Keratinocyte (primary cell): ENCODE results near the gene LSM4. TPM values are rescaled to one million over a fixed set of nuclear protein-coding genes. Genes with fewer than 3 reads are reported as not detected.
A peak's percentile ranks its signal among the peaks of the same experiment; 100 is the strongest.

Experiments
- DNase-seq: peaks from one replicate; pipeline ENCODE4 v3.0.0-alpha.2; 2011; ENCODE audit warnings: low read depth, missing footprints, low spot score
- FAIRE-seq: peaks from 2 replicates; lab custom pipeline; 2011; peaks lifted over from hg19 to GRCh38; lab: Jason Lieb, UNC
- H2AFZ ChIP-seq: 2 replicates; pipeline ENCODE4 v1.6.0; 2012; ENCODE audit warnings: low read length, control low read depth, inconsistent platforms; ENCODE audit not compliant: control insufficient read depth
- H3K27ac ChIP-seq: 2 replicates; pipeline ENCODE4 v1.5.1; 2011; ENCODE audit warnings: low read length; ENCODE audit not compliant: control insufficient read depth, insufficient read depth
- H3K27me3 ChIP-seq: 3 replicates; pipeline ENCODE4 v1.6.0; 2011; ENCODE audit warnings: low read length; ENCODE audit not compliant: control insufficient read depth, insufficient read depth; ENCODE audit errors: extremely low read depth
- H3K36me3 ChIP-seq, 2 experiments: 2 replicates in 1 of 2; 3 replicates in 1 of 2; pipeline ENCODE4 v1.5.1; 2011; ENCODE audit warnings: low read length in 2 of 2, mild to moderate bottlenecking in 1 of 2; ENCODE audit not compliant: control insufficient read depth in 2 of 2, insufficient read depth in 2 of 2; ENCODE audit errors: extremely low read depth in 1 of 2
- H3K4me1 ChIP-seq: 3 replicates; pipeline ENCODE4 v1.5.1; 2011; ENCODE audit warnings: low read length; ENCODE audit not compliant: control insufficient read depth, insufficient read depth; ENCODE audit errors: extremely low read depth
- H3K4me2 ChIP-seq: 3 replicates; pipeline ENCODE4 v1.6.0; 2011; ENCODE audit warnings: low read depth, low read length; ENCODE audit not compliant: control insufficient read depth, insufficient read depth; ENCODE audit errors: extremely low read depth
- H3K4me3 ChIP-seq, 3 experiments: fragments of 200-600 bp in 1 of 3; sonication (generic) in 1 of 3; 2 replicates in 2 of 3; 3 replicates in 1 of 3; pipeline ENCODE4 v1.5.1; 2011 to 2016; ENCODE audit warnings: low read length in 3 of 3, mild to moderate bottlenecking in 3 of 3, control low read depth in 2 of 3, inconsistent platforms in 1 of 3, low read depth in 1 of 3, mixed read lengths in 1 of 3, mixed run types in 1 of 3, moderate library complexity in 1 of 3; ENCODE audit not compliant: control insufficient read depth in 2 of 3, insufficient read depth in 2 of 3; ENCODE audit errors: extremely low read depth in 1 of 3
- H3K79me2 ChIP-seq: 2 replicates; pipeline ENCODE4 v1.6.0; 2012; ENCODE audit warnings: low read length; ENCODE audit not compliant: control insufficient read depth, insufficient read depth
- H3K9ac ChIP-seq: 3 replicates; pipeline ENCODE4 v1.6.0; 2011; ENCODE audit warnings: low read length; ENCODE audit not compliant: control insufficient read depth, insufficient read depth; ENCODE audit errors: extremely low read depth
- H3K9me1 ChIP-seq: 3 replicates; pipeline ENCODE4 v1.6.0; 2011; ENCODE audit warnings: low read length; ENCODE audit not compliant: control insufficient read depth, insufficient read depth; ENCODE audit errors: extremely low read depth
- H3K9me3 ChIP-seq: 2 replicates; pipeline ENCODE4 v1.5.1; 2012; ENCODE audit warnings: low read depth, low read length; ENCODE audit not compliant: control insufficient read depth
- H4K20me1 ChIP-seq: 3 replicates; pipeline ENCODE4 v1.6.0; 2011; ENCODE audit warnings: low read length; ENCODE audit not compliant: control insufficient read depth, insufficient read depth; ENCODE audit errors: extremely low read depth
- EZH2 ChIP-seq: IDR thresholded peaks from one replicate; pipeline ENCODE4 v1.6.1; 2012; ENCODE audit warnings: inconsistent platforms, mild to moderate bottlenecking, low read length, moderate library complexity
- dilution Hi-C: fragments of 300-500 bp; cut with MboI; formaldehyde crosslinking; loops from one replicate; pipeline ENCODE4 v1.7.0; 2020; ENCODE audit warnings: low sequenced_read_pairs; ENCODE audit not compliant: extremely low pct_ligation_motif_present
- polyA plus RNA-seq, 5 experiments: library from polyadenylated mRNA; depleted of rRNA in 3 of 5; stranded (reverse) in 3 of 5; stranded (forward) in 1 of 5; unstranded in 1 of 5; fragments of >200 nt; gene quantifications; 1 replicate in 1 of 5; 2 replicates in 3 of 5; 3 replicates in 1 of 5; pipeline versions ENCODE4 v1.2.1 to v1.2.3, GENCODE V29; 2011 to 2012; ENCODE audit warnings: missing spikeins in 2 of 5, low read depth in 1 of 5, low replicate concordance in 1 of 5
- TF ChIP-seq, protein P1 (sequence below), 3 experiments: IDR thresholded peaks in 1 of 3; conservative IDR thresholded peaks in 1 of 3; optimal IDR thresholded peaks in 1 of 3; 2 replicates in 2 of 3; 3 replicates in 1 of 3; pipeline versions ENCODE3 to v1.5.1; 2011; ENCODE audit warnings: low read length in 3 of 3, mild to moderate bottlenecking in 3 of 3, moderate library complexity in 2 of 3, control low read depth in 1 of 3, inconsistent platforms in 1 of 3; ENCODE audit not compliant: insufficient read depth in 2 of 3; ENCODE audit errors: extremely low read depth in 1 of 3

Gene LSM4
- polyA plus RNA-seq, 1 donor (not counting 4 experiments of a cell fraction or from before 2014, with no cell fraction given): 162 TPM

DNA sequence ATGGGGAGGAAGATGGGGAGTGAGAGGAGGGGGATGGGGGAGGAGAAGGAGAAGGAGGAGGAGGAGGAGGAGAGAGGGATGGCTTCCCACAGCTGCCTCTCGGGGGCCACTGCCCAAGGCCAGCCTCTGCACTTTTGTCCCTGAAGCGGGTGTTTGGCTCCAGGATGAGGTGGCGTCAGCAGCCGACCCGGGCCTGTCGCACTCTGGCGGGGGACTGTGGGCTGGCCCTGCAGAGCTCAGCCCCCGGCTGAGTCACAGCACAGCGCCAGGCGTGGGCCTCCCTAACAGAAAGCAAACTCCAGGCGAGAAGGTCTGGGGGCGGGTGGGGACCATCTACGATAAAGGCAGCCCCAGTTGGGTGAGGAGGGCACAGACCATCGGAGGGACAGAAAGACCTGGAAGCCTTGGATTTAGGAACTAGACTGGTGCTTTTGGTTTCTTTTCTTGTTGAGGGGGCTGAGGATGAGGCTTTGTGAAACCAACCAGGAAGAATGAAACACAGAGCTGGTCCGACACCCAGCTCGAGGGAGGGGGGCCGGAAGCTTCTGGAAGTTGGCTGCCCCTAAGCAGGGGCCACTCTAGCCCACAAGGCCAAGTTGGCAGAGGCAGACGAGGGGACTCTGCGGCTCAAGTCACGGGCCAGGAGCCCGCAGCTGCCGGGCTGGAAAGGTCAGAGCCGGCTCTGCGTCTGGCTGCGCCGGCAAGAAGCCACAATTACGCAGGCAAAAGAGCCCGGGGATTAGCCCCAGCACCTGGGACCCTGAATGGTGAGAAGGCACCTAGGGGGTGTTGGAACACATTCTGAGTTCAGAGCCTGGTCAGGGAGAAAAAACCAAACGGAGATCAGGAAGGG is 18.2 kb downstream of the LSM4 start:
- Histone ChIP-seq H3K79me2 (no peaks in the 10 kb centered on the region), H3K4me1 (no peaks in the 10 kb centered on the region), H3K4me3 (no peak overlapping the region), H3K9me1 (no peaks in the 10 kb centered on the region), H3K4me2 (no peak overlapping the region), H3K27ac (no peak overlapping the region), H3K9me3 (no peaks in the 10 kb centered on the region), H3K27me3 (no peaks in the 10 kb centered on the region), H2AFZ (peak overlapping the region; percentile 9), H4K20me1 (no peaks in the 10 kb centered on the region), H3K36me3 (peaks cover 14 to 18% of the 10 kb centered on the region in 2 experiments), H3K9ac (peak overlapping the region; percentile 9)
- no peak for DNase-seq
- TF ChIP-seq, protein P1, sequence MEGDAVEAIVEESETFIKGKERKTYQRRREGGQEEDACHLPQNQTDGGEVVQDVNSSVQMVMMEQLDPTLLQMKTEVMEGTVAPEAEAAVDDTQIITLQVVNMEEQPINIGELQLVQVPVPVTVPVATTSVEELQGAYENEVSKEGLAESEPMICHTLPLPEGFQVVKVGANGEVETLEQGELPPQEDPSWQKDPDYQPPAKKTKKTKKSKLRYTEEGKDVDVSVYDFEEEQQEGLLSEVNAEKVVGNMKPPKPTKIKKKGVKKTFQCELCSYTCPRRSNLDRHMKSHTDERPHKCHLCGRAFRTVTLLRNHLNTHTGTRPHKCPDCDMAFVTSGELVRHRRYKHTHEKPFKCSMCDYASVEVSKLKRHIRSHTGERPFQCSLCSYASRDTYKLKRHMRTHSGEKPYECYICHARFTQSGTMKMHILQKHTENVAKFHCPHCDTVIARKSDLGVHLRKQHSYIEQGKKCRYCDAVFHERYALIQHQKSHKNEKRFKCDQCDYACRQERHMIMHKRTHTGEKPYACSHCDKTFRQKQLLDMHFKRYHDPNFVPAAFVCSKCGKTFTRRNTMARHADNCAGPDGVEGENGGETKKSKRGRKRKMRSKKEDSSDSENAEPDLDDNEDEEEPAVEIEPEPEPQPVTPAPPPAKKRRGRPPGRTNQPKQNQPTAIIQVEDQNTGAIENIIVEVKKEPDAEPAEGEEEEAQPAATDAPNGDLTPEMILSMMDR (optimal IDR thresholded peaks at IDR 0.05 in 1 of 3, IDR thresholded peaks at IDR 0.05 in 1 of 3, conservative IDR thresholded peaks at IDR 0.05 in 1 of 3; ENCODE audit: extremely low read depth in 1 of 3, insufficient read depth in 2 of 3, low read length in 3 of 3): no peak
- no peak for TF ChIP-seq EZH2
- FAIRE-seq: no peak
- dilution Hi-C loops: no loop called here

DNA sequence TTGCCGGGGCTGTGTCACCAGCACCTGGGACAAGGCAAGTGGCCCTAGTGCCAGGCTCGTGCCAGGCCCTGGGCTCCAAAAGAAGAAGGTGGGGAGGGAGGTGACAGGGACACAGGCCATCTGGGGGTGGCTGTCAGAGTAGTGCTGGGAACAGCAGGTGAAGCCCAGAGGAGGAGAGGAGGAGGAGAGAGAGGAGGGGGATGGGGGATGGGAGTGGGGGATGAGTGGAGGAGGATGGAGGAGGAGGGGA is 18.7 kb downstream of the LSM4 start:
- Histone ChIP-seq H3K4me3 (no peak overlapping the region), H3K27ac (no peak overlapping the region), H3K9ac (no peak overlapping the region), H3K4me1 (no peaks in the 10 kb centered on the region), H2AFZ (no peak overlapping the region), H3K4me2 (no peak overlapping the region), H3K27me3 (no peaks in the 10 kb centered on the region), H4K20me1 (no peaks in the 10 kb centered on the region), H3K36me3 (peaks cover 13% of the 10 kb centered on the region in 2 experiments), H3K9me1 (no peaks in the 10 kb centered on the region), H3K9me3 (no peaks in the 10 kb centered on the region), H3K79me2 (no peaks in the 10 kb centered on the region)
- dilution Hi-C loops: no loop called here
- no peak for TF ChIP-seq EZH2
- TF ChIP-seq, protein P1 (optimal IDR thresholded peaks at IDR 0.05 in 1 of 3, IDR thresholded peaks at IDR 0.05 in 1 of 3, conservative IDR thresholded peaks at IDR 0.05 in 1 of 3; ENCODE audit: extremely low read depth in 1 of 3, insufficient read depth in 2 of 3, low read length in 3 of 3): no peak
- FAIRE-seq (no peak), DNase-seq (no peak)
